HCT116 (cell line): Measurements from ENCODE around the gene CCDC91. TPM values are rescaled to one million over a fixed set of nuclear protein-coding genes. Genes with fewer than 3 reads are reported as not detected.

Source experiments
- ATAC-seq: fragments of 200-7000 bp; cut with Tn5 transposase; 2 replicates; pipeline ENCODE4 v1.9.1; 2020; ENCODE audit warnings: mild to moderate bottlenecking, moderate library complexity
- BruUV-seq: library from RNA; stranded (reverse); fragments of 400-500 nt; replicated peaks from 2 replicates; lab custom pipeline; 2021; lab: Mats Ljungman, UMichigan
- CTCF ChIA-PET: fragments of 300-600 bp; sonication (Branson Sonifier 250); formaldehyde crosslinking; loops from one replicate; lab custom pipeline; 2021; ENCODE audit warnings: antibody characterized with exemption; lab: Charles Lee
- POLR2A ChIA-PET: fragments of 300-600, 350-600 bp; sonication (Branson Sonifier 250); formaldehyde crosslinking; loops from one replicate; lab custom pipeline; 2021; ENCODE audit warnings: antibody characterized with exemption; lab: Charles Lee
- RAD21 ChIA-PET, 2 experiments: fragments of 300-600 bp; sonication (Branson Sonifier 250); formaldehyde crosslinking; loops; one replicate each; lab custom pipeline; 2023; ENCODE audit warnings: low total read pairs in 2 of 2; ENCODE audit not compliant: uncharacterized antibody in 2 of 2, unreplicated experiment in 2 of 2, low non-redundant PET in 1 of 2; lab: Charles Lee
- DNase-seq: peaks from one replicate; pipeline ENCODE4 v3.0.0-alpha.2; 2010; ENCODE audit warnings: low read depth, low spot score
- H2AFZ ChIP-seq: fragments of 200-600 bp; shearing (Covaris generic), sonication (generic); 2 replicates; pipeline ENCODE4 v1.6.1; 2017; ENCODE audit warnings: low read depth, mixed run types, mixed read lengths, antibody characterized with exemption, low read length; ENCODE audit not compliant: poor library complexity, severe bottlenecking
- H3K27ac ChIP-seq: 2 replicates; pipeline ENCODE4 v1.5.1; 2012; ENCODE audit warnings: low read depth, low read length
- H3K27me3 ChIP-seq: fragments of 200-600 bp; sonication (generic); 2 replicates; pipeline ENCODE4 v1.6.1; 2016; ENCODE audit warnings: mixed run types, low read length, mixed read lengths; ENCODE audit not compliant: insufficient read depth
- H3K36me3 ChIP-seq, 2 experiments: fragments of 200-500 bp in 1 of 2; fragments of 200-600 bp in 1 of 2; sonication (Bioruptor generic) in 1 of 2; sonication (generic) in 1 of 2; 2 replicates each; pipeline versions ENCODE4 v1.5.1 to v1.6.1; 2014 to 2016; ENCODE audit warnings: low read length in 2 of 2, inconsistent platforms in 1 of 2, mixed read lengths in 1 of 2, mixed run types in 1 of 2; ENCODE audit not compliant: insufficient read depth in 2 of 2, control insufficient read depth in 1 of 2
- H3K4me1 ChIP-seq, 2 experiments: fragments of 200-600 bp in 1 of 2; sonication (generic) in 1 of 2; 2 replicates each; pipeline versions ENCODE4 v1.5.1 to v1.6.1; 2012 to 2017; ENCODE audit warnings: low read length in 2 of 2, inconsistent platforms in 1 of 2, mild to moderate bottlenecking in 1 of 2, mixed read lengths in 1 of 2, mixed run types in 1 of 2, moderate library complexity in 1 of 2; ENCODE audit not compliant: insufficient read depth in 2 of 2, control insufficient read depth in 1 of 2
- H3K4me2 ChIP-seq: fragments of 200-600 bp; sonication (generic); 2 replicates; pipeline ENCODE4 v1.6.1; 2017; ENCODE audit warnings: mixed run types, low read length, mixed read lengths
- H3K4me3 ChIP-seq, 2 experiments: fragments of 200-600 bp in 1 of 2; sonication (generic) in 1 of 2; replicated peaks in 1 of 2; 2 replicates each; pipeline ENCODE4 v1.5.1; 2011 to 2016; ENCODE audit warnings: low read length in 2 of 2, control low read depth in 1 of 2, low read depth in 1 of 2, mild to moderate bottlenecking in 1 of 2, mixed read lengths in 1 of 2, mixed run types in 1 of 2
- H3K79me2 ChIP-seq: fragments of 200-600 bp; sonication (generic); 2 replicates; pipeline ENCODE4 v1.6.1; 2017; ENCODE audit warnings: mild to moderate bottlenecking, mixed run types, low read length, moderate library complexity, mixed read lengths; ENCODE audit not compliant: insufficient read depth
- H3K9ac ChIP-seq: fragments of 200-600 bp; sonication (generic); 2 replicates; pipeline ENCODE4 v1.6.1; 2016; ENCODE audit warnings: low read length, mixed read lengths
- H3K9me2 ChIP-seq: fragments of 200-600 bp; sonication (generic), shearing (Covaris generic); 2 replicates; pipeline ENCODE4 v1.6.1; 2017; ENCODE audit warnings: mixed run types, mild to moderate bottlenecking, moderate library complexity; ENCODE audit not compliant: insufficient read depth
- H3K9me3 ChIP-seq, 2 experiments: fragments of 200-500 bp in 1 of 2; fragments of 200-600 bp in 1 of 2; sonication (Bioruptor generic) in 1 of 2; sonication (generic) in 1 of 2; 2 replicates each; pipeline ENCODE4 v1.6.1; 2014 to 2017; ENCODE audit warnings: low read length in 2 of 2, mixed read lengths in 2 of 2, inconsistent platforms in 1 of 2, low read depth in 1 of 2, mild to moderate bottlenecking in 1 of 2, mixed run types in 1 of 2, moderate library complexity in 1 of 2; ENCODE audit not compliant: control insufficient read depth in 1 of 2, insufficient read depth in 1 of 2
- H4K20me1 ChIP-seq: fragments of 200-600 bp; sonication (generic), shearing (Covaris generic); 2 replicates; pipeline ENCODE4 v1.6.1; 2017; ENCODE audit warnings: mixed run types, mild to moderate bottlenecking, moderate library complexity; ENCODE audit not compliant: insufficient read depth
- ATF3 ChIP-seq: IDR thresholded peaks from 2 replicates; pipeline ENCODE4 v1.6.1; 2012
- CTCF ChIP-seq, 3 experiments: fragments of 200-600 bp in 1 of 3; sonication (generic) in 1 of 3; IDR thresholded peaks in 2 of 3; conservative IDR thresholded peaks in 1 of 3; 2 replicates each; pipeline ENCODE4 v1.5.1; 2012 to 2017; ENCODE audit warnings: low read depth in 2 of 3, low read length in 2 of 3, antibody characterized with exemption in 1 of 3, borderline replicate concordance in 1 of 3, control low read depth in 1 of 3, mild to moderate bottlenecking in 1 of 3, mixed read lengths in 1 of 3, mixed run types in 1 of 3, moderate library complexity in 1 of 3; ENCODE audit not compliant: insufficient read depth in 1 of 3
- EGR1 ChIP-seq: IDR thresholded peaks from 2 replicates; pipeline ENCODE4 v1.6.1; 2012; ENCODE audit warnings: low read depth
- ELF1 ChIP-seq: IDR thresholded peaks from 2 replicates; pipeline ENCODE4 v1.6.1; 2012; ENCODE audit warnings: low read depth, borderline replicate concordance
- EZH2 ChIP-seq: fragments of 200-600 bp; sonication (generic); IDR thresholded peaks from 2 replicates; pipeline ENCODE4 v1.6.1; 2017; ENCODE audit warnings: antibody characterized with exemption, mixed run types
- MAX ChIP-seq: IDR thresholded peaks from 2 replicates; pipeline ENCODE4 v1.6.1; 2012
- POLR2A ChIP-seq: IDR thresholded peaks from 2 replicates; pipeline ENCODE4 v1.7.0; 2011; ENCODE audit warnings: borderline replicate concordance; ENCODE audit not compliant: insufficient read depth, insufficient read length; ENCODE audit errors: extremely low read depth
- SP1 ChIP-seq: IDR thresholded peaks from 2 replicates; pipeline ENCODE4 v1.6.1; 2012; ENCODE audit warnings: low read depth
- YY1 ChIP-seq: IDR thresholded peaks from 2 replicates; pipeline ENCODE4 v1.6.1; 2011; ENCODE audit warnings: low read length, low read depth, moderate library complexity, mild to moderate bottlenecking; ENCODE audit not compliant: insufficient replicate concordance; ENCODE audit errors: extremely low read depth
- ZBTB33 ChIP-seq: IDR thresholded peaks from 2 replicates; pipeline ENCODE4 v1.6.1; 2011; ENCODE audit warnings: mild to moderate bottlenecking, low read length, moderate library complexity; ENCODE audit not compliant: insufficient replicate concordance; ENCODE audit errors: extremely low read depth
- ZFX ChIP-seq: fragments of 450-650 bp; IDR thresholded peaks from 2 replicates; pipeline ENCODE4 v1.6.1; 2017
- ZNF274 ChIP-seq: fragments of 200-500 bp; sonication (Bioruptor generic); IDR thresholded peaks from 2 replicates; pipeline ENCODE4 v1.6.1; 2014; ENCODE audit warnings: mild to moderate bottlenecking, low read depth, low read length, inconsistent platforms
- intact Hi-C: fragments of 100-400 bp; cut with micrococcal nuclease; formaldehyde crosslinking; loops from 2 replicates; pipeline ENCODE4 v1.10.0; 2022
- total RNA-seq: library from RNA; stranded (reverse); gene quantifications from one replicate; pipeline ENCODE4 v1.2.1, GENCODE V29; 2021; ENCODE audit not compliant: unreplicated experiment

The CCDC91 gene
- total RNA-seq, 1 experiment from 2014 or later = 18.1 TPM

- no peaks in the 10 kb centered on the region for H3K36me3 ChIP-seq
- H3K4me1 ChIP-seq = no peaks in the 10 kb centered on the region
- H3K9me2 ChIP-seq = no peaks in the 10 kb centered on the region
- BruUV-seq = no TSS peak
- no peaks in the 10 kb centered on the region for H3K9me3 ChIP-seq
- no peaks in the 10 kb centered on the region for H4K20me1 ChIP-seq
- no peaks in the 10 kb centered on the region for H3K27me3 ChIP-seq
- POLR2A ChIA-PET = no interaction called here
- RAD21 ChIA-PET = no interaction called here
- H3K79me2 ChIP-seq = no peaks in the 10 kb centered on the region
- no peak overlapping the region for H3K4me3 ChIP-seq
- H3K9ac ChIP-seq = no peak overlapping the region
- DNase-seq = no peak
- CTCF ChIA-PET = no interaction called here
- H2AFZ ChIP-seq = no peak overlapping the region
- H3K27ac ChIP-seq = no peak overlapping the region
- H3K4me2 ChIP-seq = no peak overlapping the region
- intact Hi-C loops = no loop called here
- ATAC-seq = no peak
- TF ChIP-seq ELF1 = no peak
- TF ChIP-seq ZBTB33 = no peak
- TF ChIP-seq SP1 = no peak
- TF ChIP-seq YY1 = no peak
- TF ChIP-seq POLR2A = no peak
Measured at GRCh38 chr12:28226705-28227104, 36.4 kb downstream of the CCDC91 start.

- Histone ChIP-seq H3K27me3 (no peaks in the 10 kb centered on the region), H3K4me3 (no peak overlapping the region), H3K9ac (no peak overlapping the region), H3K9me3 (no peaks in the 10 kb centered on the region), H3K9me2 (no peaks in the 10 kb centered on the region), H3K79me2 (no peaks in the 10 kb centered on the region), H3K27ac (no peak overlapping the region), H3K36me3 (no peaks in the 10 kb centered on the region), H3K4me2 (no peak overlapping the region), H2AFZ (no peak overlapping the region), H4K20me1 (no peaks in the 10 kb centered on the region), H3K4me1 (no peaks in the 10 kb centered on the region)
- ChIA-PET RAD21 (no interaction called here), CTCF (no interaction called here), POLR2A (no interaction called here)
- no TSS peak for BruUV-seq
- TF ChIP-seq ZFX (no peak), CTCF (IDR thresholded peaks at IDR 0.05 in 2 of 3, conservative IDR thresholded peaks at IDR 0.05 in 1 of 3; ENCODE audit: borderline replicate concordance in 1 of 3, insufficient read depth in 1 of 3, low read depth in 2 of 3, low read length in 2 of 3) (no peak), EZH2 (no peak), ZNF274 (no peak), EGR1 (no peak), ATF3 (no peak), MAX (no peak)
- DNase-seq (no peak), ATAC-seq (no peak)
- intact Hi-C loops = no loop called here
Measured at GRCh38 chr12:28227251-28227650, 37.0 kb downstream of the CCDC91 start.
